ENCODE measurements around the gene IL1R2.

IL1R2 gene

GRCh38 chr2:102069311-102069974 lies 77.7 kb downstream of the IL1R2 start:
- DNase-seq (ENCODE audit: insufficient read length, low spot score) (no peak), FAIRE-seq (no peak)
- no peak for TF ChIP-seq PAX5 (IDR thresholded peaks at IDR 0.05; ENCODE audit: insufficient read depth, low read length, severe bottlenecking)

- no peak for TF ChIP-seq POU2F2 (IDR thresholded peaks at IDR 0.05; ENCODE audit: low read depth, low read length)
- TF ChIP-seq PAX5 (IDR thresholded peaks at IDR 0.05; ENCODE audit: insufficient read depth, low read length, severe bottlenecking) = no peak
- TF ChIP-seq POLR2A (IDR thresholded peaks at IDR 0.05; ENCODE audit: low read depth, low read length) = no peak
- no peak for TF ChIP-seq POLR2AphosphoS5 (IDR thresholded peaks at IDR 0.05; ENCODE audit: low read depth, low read length)
- no peak for TF ChIP-seq TAF1 (IDR thresholded peaks at IDR 0.05; ENCODE audit: low read depth, low read length)
- no peak for TF ChIP-seq SPI1 (IDR thresholded peaks at IDR 0.05; ENCODE audit: low read depth, low read length)
- FAIRE-seq = no peak
- no peak for DNase-seq (ENCODE audit: insufficient read length, low spot score)
These were observed 78.4 kb downstream of the IL1R2 start for GRCh38 chr2:102070058-102070642.

GRCh38 chr2:102072741-102073140 lies 81.0 kb downstream of the IL1R2 start:
- no peak for DNase-seq (ENCODE audit: insufficient read length, low spot score)

GRCh38 chr2:102073168-102073724 lies 81.5 kb downstream of the IL1R2 start:
- DNase-seq (ENCODE audit: insufficient read length, low spot score) (no peak), FAIRE-seq (no peak)
- TF ChIP-seq POU2F2 (IDR thresholded peaks at IDR 0.05; ENCODE audit: low read depth, low read length) (no peak), TAF1 (IDR thresholded peaks at IDR 0.05; ENCODE audit: low read depth, low read length) (no peak), POLR2A (IDR thresholded peaks at IDR 0.05; ENCODE audit: low read depth, low read length) (no peak), SPI1 (IDR thresholded peaks at IDR 0.05; ENCODE audit: low read depth, low read length) (no peak), POLR2AphosphoS5 (IDR thresholded peaks at IDR 0.05; ENCODE audit: low read depth, low read length) (no peak), PAX5 (IDR thresholded peaks at IDR 0.05; ENCODE audit: insufficient read depth, low read length, severe bottlenecking) (no peak)

More at GRCh38 chr2:102072741-102073140, 81.0 kb downstream of the IL1R2 start:
- TF ChIP-seq SPI1 (IDR thresholded peaks at IDR 0.05; ENCODE audit: low read depth, low read length) (no peak), PAX5 (IDR thresholded peaks at IDR 0.05; ENCODE audit: insufficient read depth, low read length, severe bottlenecking) (no peak), POLR2A (IDR thresholded peaks at IDR 0.05; ENCODE audit: low read depth, low read length) (no peak), POLR2AphosphoS5 (IDR thresholded peaks at IDR 0.05; ENCODE audit: low read depth, low read length) (no peak), TAF1 (IDR thresholded peaks at IDR 0.05; ENCODE audit: low read depth, low read length) (no peak), POU2F2 (IDR thresholded peaks at IDR 0.05; ENCODE audit: low read depth, low read length) (no peak)
- FAIRE-seq = no peak

GRCh38 chr2:102074152-102074783 lies 82.5 kb downstream of the IL1R2 start:
- TF ChIP-seq SPI1 (IDR thresholded peaks at IDR 0.05; ENCODE audit: low read depth, low read length) = no peak
- no peak for TF ChIP-seq PAX5 (IDR thresholded peaks at IDR 0.05; ENCODE audit: insufficient read depth, low read length, severe bottlenecking)
- TF ChIP-seq POU2F2 (IDR thresholded peaks at IDR 0.05; ENCODE audit: low read depth, low read length) = no peak
- TF ChIP-seq POLR2A (IDR thresholded peaks at IDR 0.05; ENCODE audit: low read depth, low read length) = no peak
- TF ChIP-seq TAF1 (IDR thresholded peaks at IDR 0.05; ENCODE audit: low read depth, low read length) = no peak
- no peak for TF ChIP-seq POLR2AphosphoS5 (IDR thresholded peaks at IDR 0.05; ENCODE audit: low read depth, low read length)
- FAIRE-seq (peak; percentile 48), DNase-seq (ENCODE audit: insufficient read length, low spot score) (no peak)

GRCh38 chr2:102075479-102075878 lies 83.7 kb downstream of the IL1R2 start:
- no peak for TF ChIP-seq POLR2A (IDR thresholded peaks at IDR 0.05; ENCODE audit: low read depth, low read length)
- no peak for TF ChIP-seq PAX5 (IDR thresholded peaks at IDR 0.05; ENCODE audit: insufficient read depth, low read length, severe bottlenecking)
- no peak for TF ChIP-seq POU2F2 (IDR thresholded peaks at IDR 0.05; ENCODE audit: low read depth, low read length)
- no peak for TF ChIP-seq SPI1 (IDR thresholded peaks at IDR 0.05; ENCODE audit: low read depth, low read length)
- no peak for TF ChIP-seq TAF1 (IDR thresholded peaks at IDR 0.05; ENCODE audit: low read depth, low read length)
- no peak for TF ChIP-seq POLR2AphosphoS5 (IDR thresholded peaks at IDR 0.05; ENCODE audit: low read depth, low read length)
- no peak for FAIRE-seq

GRCh38 chr2:102076512-102076911 lies 84.8 kb downstream of the IL1R2 start:
- TF ChIP-seq POLR2A (IDR thresholded peaks at IDR 0.05; ENCODE audit: low read depth, low read length) = no peak
- no peak for TF ChIP-seq POU2F2 (IDR thresholded peaks at IDR 0.05; ENCODE audit: low read depth, low read length)
- TF ChIP-seq PAX5 (IDR thresholded peaks at IDR 0.05; ENCODE audit: insufficient read depth, low read length, severe bottlenecking) = no peak
- no peak for TF ChIP-seq TAF1 (IDR thresholded peaks at IDR 0.05; ENCODE audit: low read depth, low read length)
- TF ChIP-seq SPI1 (IDR thresholded peaks at IDR 0.05; ENCODE audit: low read depth, low read length) = no peak
- no peak for FAIRE-seq
- no peak for DNase-seq (ENCODE audit: insufficient read length, low spot score)

More at GRCh38 chr2:102075479-102075878, 83.7 kb downstream of the IL1R2 start:
- no peak for DNase-seq (ENCODE audit: insufficient read length, low spot score)
